Stimulated activated CD8-positive, alpha-beta memory T cell treated with anti-CD3 and anti-CD28 coated beads, Interleukin-15, amount 100 ng/mL, for 48 hours (primary cell): ENCODE results near the gene ZNF277.

Experiments
- DNase-seq, 2 donors: peaks; one replicate each; pipeline ENCODE4 v3.0.0-alpha.2; 2020; ENCODE audit warnings: low read depth in 2 of 2

The ZNF277 gene, protein sequence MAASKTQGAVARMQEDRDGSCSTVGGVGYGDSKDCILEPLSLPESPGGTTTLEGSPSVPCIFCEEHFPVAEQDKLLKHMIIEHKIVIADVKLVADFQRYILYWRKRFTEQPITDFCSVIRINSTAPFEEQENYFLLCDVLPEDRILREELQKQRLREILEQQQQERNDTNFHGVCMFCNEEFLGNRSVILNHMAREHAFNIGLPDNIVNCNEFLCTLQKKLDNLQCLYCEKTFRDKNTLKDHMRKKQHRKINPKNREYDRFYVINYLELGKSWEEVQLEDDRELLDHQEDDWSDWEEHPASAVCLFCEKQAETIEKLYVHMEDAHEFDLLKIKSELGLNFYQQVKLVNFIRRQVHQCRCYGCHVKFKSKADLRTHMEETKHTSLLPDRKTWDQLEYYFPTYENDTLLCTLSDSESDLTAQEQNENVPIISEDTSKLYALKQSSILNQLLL

DNA sequence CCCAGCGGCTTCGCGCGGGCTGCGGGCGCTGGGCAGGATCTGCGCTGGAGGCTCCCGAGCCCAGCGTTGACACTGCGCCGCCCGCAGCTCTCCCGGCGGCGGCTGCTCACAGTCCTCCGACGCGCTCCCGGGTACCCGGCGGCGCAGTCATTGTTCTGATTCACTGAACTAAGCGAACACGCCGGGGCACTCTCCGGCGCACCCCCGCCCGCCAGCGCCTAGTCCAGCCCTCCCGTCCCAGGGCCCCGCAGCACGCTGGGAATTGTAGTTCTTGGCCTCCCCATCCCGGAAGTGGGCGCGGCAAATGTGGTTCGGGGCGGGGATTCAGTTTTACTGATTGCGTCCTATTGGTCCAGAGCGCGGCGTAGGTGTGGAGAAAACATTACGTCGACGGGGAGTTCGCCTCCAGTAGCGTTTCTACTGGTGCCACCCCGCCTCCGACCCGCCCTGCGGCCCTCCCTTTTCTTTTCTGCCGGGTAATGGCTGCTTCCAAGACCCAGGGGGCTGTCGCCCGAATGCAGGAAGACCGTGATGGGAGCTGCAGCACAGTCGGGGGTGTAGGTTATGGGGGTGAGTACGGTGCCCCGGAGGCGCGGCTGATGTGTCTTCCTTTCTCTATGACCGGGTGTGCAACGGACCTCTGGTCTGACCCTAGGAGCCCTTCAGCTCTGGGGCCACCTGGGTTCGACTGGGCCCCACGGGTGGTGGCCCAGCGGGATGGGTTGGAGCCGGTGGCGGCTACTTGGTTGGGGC lies at the start of gene ZNF277, which contains the start of gene DOCK4:
TSS of gene ZNF277 (plus strand) at position 458 of the 753 bp plus-strand sequence. CDS start at position 480, 22 bp downstream.
TSS of gene DOCK4 (minus strand) at position 162 of the 753 bp plus-strand sequence. CDS start 261 bp downstream, outside the sequence.
- DNase-seq, result peak; percentile 96 to 97

DNA sequence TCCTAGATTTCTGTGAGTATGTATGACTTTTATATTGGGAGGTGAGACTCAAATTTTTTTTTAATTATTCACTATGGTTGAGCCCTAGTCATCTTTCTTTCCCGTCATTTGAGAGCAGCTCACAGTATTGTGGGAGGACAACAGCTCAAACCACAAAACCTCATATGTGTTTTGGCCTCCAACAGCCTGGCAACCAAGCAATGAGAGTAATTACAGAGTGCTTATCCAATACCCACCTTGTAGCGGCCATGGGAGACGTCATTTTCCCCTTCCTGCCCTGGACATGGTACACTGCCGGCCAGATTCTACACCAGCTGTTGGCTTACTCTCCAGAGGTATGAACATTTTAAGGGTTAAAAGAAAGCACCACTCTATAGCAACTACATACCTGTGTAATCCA lies 49.4 kb upstream of the ZNF277 start:
- DNase-seq, result no peak

DNA sequence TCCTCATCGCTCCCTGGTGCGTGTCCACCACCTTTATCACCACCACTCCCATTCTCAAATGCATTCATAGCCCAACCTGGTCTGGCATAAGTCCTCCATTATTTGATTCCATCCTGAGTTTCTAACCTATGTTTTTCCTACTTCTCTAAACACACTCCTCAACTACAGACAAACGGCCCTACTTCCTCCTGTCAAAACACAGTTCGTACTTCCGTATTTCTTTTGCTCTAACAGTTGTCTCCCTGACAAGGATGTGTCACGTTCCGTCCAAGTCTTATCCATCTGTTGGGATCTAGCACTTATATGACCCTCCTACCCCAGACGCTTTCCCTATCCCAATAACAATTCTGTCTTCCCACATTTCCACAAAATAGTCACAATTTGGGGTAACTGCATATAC lies 47.1 kb upstream of the ZNF277 start:
- no peak for DNase-seq

DNA sequence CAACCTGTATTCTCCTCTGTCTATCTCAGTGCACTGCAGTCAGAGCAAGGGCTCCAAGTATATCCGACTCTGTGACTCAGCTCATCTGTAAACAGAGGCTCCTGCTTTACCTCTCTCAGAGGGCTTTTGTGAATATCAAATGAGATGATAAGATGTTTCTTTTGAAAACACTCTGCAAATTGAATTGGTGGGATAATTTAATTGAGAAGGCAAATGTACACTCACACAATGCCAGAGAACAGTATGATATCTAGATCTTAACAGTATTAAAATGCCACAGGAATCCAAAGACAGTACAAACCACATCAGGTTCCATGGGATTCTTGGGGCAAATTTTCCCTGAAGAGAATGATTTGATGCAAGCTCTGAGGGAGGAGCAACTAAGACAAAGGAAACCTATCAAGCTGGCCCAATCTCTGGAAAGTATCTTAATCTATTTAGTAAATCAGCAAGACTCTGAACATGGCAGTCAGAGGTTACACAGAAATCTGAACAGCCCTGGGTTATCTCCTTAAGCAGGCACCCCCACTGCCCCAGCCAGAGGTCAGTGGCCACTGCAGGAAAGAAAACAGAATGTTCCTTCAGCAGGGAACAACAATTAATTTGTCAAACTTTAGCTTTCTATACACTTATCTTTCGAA lies 46.2 kb upstream of the ZNF277 start:
- DNase-seq, result no peak

DNA sequence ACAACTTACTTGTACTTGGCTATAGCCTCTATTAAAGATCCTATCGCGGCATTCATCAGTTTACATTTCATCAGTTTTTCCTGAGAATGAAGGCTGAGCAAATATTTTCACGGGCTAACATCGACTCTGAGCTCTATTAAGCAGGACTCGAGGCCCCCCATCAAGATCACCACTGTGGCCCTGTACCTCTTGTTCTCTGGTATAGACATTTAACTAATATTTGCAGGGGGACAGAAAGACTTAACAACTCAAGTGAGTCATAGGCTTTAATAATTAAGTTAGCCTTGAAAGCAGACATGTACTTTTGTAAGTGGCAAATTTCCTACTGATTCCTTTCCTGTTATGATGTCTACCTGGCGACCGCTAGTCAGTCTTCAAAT lies 45.7 kb upstream of the ZNF277 start:
- no peak for DNase-seq

DNA sequence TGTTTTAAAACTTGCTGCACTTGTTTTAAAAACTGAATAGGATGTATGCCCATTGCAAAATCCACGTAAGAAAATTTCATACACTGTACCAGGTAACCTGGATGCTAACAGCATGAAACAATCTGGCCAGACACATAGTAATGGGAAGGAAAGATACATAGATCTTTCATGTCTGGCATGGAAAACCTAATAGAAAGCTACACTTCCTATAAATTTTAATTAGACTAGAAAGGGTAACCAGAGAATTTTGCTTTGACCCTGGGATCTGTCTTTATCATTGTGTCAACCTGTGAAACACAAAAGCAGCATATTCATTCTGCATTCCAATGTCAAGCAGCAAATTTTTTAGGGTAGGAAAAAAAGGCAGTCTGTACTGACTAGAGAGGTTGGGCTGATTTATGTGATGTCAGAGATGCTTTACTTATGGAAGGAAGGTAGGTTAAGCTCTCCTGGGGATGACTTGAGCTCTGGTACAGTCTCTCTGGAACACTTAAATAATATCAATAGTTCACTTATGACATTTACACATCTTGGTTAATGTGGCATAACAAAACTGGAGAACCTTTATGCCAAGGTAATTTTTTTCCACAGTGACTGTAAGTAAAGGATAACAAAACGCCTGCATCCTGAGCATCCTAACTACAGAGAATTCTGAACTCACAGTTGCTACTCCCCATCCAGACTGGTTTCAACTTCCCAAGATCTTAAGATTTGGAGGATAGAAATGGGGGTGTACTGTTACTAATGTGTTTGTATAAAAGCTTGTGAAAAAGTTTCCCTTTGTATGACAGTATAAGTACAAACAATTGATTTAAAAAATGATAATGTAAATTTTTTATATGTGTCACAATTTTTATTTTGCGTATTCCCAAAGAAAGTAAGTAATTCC lies 45.0 kb upstream of the ZNF277 start:
- DNase-seq, result no peak

DNA sequence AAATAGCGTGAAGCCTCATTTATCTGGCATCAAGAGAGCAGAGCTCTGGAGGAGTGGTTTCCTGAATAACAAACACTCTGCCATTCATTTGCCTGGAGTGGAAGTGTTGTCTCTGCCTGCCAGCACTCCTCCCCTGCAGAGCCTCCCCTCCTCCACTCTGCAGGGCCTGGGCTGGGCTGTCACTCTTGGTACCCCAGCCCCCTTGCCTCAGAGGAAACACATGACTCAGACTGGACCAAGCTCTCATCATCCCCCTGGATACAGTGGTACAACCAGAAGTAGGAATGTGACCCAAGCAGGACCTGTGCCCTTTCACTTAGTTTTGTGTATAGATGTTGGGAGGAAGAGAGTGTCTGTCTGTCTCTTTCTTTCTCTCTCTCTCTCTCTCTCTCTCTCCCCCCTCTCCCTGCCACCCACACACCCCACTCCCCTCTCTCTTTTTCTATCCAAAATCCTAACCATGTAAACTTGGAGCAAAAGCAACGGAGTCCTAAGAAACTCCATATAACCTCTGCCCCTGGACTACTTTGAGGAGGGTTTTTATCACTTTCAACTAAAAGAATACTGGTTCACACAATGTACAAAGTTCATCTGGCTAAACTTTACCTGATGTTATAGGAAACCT lies 44.2 kb upstream of the ZNF277 start:
- no peak for DNase-seq

DNA sequence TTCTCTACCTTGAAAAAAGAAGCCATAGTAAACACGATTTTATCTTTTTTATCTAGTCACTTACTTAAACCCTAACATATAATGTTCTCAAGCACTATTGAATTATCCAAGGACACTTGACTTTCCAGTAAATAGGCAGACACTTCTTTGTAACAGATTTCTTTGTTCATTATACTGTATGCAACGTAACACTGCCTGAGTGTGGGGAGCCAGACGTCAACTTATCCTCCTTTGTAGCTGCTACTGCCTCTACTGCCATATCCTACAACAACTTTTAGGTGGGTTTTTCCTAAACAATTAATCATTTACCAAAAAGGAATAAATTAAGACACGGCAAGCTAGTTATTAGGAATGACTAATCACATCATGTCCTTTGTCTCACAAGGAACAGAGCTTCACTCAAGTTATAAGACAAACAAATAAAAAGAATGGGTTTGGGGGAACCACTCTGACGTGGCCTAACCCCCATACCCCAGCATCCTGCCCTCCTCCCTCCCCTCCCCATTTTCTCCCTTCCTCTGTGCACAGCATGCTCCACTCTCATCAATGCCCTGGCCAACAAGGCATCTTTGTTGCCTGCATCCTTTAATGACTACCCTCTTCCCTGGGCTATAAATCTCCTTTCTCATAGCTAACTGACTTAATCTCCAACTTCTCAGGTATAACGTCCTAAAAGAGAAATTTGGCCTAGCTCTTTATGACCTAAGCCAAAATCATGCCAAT lies 43.5 kb upstream of the ZNF277 start:
- no peak for DNase-seq

DNA sequence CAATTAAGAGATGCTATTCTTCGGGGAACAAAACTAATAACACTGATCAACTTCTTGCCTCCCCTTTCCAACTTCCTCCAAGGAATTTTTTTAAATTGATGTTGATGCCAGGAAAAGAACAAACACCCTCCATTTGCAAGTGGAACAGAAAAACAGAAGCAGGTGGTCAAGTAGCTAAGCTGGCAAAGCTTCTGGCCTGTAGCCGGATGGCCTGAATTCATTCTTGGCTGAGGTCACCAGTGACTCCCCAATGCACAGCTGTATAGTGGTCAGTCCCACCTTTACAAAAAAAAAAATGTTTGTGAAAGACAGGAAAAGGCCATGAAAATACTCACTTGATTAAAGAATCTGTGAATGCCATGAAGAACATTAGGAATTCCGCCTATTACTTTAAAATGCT lies 39.3 kb upstream of the ZNF277 start:
- no peak for DNase-seq

DNA sequence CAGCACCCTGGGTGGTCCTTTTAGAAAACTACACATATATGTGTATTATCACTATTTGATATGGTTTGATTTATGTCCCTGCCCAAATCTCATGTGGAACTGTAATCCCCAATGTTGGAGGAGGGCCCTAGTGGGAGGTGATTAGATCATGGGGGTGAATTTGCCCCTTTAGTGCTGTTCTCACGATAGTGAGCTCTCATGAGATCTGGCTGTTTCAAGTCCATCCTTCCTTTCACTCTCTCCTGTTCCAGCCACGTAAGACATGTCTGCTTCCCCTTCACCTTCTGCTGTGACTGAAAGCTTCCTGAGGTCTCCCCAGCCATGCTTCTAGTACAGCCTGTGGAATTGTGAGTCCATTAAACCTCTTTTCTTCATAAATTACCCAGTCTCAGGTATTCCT lies 37.6 kb upstream of the ZNF277 start:
- DNase-seq, result no peak

DNA sequence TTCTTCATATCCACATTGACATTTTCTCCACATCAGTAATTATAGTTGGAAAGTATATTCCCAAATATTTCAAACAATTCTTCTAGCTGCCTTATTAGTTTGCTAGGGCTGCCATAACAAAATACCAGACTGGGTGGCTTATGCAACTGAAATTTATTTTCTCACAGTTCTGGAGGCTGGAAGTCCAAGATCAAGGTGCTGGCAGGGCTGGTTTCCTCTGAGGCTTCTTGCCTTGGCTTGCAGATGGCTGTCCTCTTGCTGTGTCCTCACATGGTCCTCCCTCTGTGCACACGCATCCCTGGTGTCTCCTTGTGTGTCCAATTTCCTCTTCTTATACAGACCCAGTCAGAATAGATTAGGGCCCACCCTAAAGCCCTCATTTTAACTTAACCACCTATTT lies 34.8 kb upstream of the ZNF277 start:
- no peak for DNase-seq

DNA sequence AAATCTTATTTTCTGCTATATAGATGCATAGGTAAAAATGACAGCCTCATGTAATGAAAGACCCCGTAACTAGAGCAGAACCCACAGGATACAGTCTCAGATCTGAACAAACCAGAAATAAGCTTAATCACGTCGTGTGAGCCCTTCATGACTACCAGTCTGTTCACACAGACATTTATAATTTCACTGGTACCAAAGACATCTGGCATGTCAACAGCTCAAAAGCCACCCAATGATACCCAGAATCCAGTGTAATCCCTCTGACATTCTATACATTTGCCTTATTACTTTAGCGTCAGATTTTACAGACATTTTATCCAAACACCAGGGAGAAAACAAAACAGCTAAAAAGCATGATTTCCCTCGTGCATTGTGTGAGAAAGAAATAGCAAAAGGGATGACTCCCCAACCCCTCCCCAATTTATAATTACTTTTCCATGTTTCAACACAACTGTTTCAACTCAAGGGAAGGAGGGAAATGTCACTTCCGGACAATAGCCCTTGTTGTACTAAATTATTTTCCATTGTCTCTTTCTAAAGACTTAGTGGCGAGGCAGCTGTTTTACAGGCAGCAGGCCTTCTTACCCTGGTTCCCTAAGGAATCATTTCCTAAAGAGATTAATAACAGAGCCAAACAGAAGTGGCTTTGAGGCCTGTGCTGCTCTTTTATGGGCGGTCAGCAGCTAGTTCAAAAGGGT lies 33.5 kb upstream of the ZNF277 start:
- no peak for DNase-seq

DNA sequence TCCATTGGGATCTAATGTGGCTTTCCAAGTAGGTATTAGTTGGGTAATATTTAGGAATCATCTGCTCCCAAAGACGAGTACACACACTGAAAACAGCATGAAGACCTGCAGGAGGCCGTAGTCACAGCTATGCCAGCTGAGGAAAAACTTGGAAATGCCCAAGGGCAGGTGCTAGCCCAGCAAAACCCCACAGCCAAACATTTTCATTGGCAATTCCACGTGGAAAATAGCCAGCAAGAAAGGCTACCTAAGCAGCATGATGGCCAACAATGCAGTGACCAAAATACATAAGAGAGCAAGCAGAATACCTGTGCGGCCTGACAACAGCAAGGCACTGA lies 33.0 kb upstream of the ZNF277 start:
- DNase-seq, result no peak

DNA sequence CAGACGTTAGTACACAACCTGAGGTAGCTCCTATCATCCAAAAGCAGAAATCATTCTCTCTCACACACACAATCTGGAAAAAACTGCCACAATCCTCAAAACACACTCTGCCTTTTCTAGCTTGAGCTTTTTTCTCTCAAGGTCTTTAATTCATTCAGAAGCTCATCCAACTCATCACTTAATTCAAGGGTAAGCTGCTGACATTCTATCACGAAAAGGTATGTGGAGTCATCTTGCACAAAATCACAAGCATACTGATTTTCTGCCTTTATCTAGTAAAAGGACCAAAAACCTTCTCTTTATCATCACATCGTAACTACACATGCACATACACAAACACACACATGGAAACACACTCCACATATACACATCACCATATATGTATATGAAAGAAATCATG lies 32.3 kb upstream of the ZNF277 start:
- no peak for DNase-seq

DNA sequence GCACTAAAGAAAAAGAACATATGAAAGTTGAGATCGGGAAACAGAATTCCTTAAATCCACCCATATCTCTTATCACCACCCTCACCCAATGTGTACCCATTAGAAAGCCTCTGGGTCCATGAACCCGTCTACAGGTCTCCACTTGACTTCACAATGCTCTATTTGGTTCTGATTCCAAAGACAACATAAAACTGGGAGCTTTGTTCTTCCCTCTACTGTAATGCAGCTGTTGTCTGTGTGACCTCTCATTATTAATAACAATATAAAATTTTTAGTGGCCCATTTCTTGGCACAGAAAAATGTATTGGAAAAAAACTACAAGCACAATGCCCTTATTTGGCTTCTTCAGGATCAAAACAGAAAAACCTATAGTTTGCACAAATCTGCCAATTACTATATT lies 30.3 kb upstream of the ZNF277 start:
- no peak for DNase-seq

DNA sequence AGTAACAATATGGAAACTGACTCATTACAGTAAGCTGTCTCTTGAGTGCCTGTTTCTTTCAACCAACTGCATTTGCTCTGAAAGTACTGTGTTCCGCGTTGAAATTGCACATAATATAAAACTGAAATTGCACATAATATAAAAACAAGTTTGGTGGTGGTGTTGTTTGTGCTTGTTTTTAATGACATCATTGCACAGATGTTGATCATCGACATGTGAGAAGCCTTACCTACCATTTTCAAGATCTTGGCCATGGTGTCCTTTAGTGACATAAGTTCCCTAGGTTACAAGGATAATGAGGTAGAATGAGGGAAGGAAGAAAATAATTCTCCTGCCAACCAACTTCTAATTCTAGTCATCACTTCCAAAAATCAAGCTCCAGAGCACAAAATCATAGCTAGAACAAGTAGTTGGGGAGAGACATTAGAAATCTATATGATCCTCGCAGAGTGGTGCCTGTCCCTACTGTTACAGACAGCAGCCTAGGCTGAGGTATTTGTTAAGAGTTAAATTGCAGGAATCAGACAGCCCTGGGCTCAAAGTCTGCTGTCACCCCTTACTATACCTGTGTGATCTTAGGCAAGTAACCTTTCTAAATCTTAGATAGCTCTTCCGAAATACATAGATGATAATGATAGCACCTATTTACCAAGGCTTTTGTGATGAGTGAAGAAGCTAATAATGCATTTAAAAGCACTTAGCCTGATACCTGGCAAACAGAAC lies 29.6 kb upstream of the ZNF277 start:
- no peak for DNase-seq

DNA sequence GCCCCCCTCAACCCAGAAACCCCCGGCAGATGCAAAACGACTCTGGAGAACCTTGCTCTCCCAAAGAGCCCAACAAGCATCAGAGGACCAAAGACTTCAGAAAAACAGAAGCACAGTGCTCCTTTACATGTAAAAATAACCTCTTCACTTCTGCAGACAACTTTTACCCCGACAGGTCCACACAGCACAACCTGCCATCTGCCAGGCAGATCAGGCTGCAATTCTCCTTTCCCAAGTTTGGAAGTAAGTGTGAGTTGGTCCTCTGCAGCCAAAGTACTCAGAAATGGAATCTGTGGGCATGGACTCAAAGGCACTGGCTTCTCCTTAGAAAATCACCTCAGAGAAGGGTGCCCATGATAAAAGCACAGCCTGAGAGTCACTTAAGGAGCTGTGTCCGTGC lies 26.3 kb upstream of the ZNF277 start:
- DNase-seq, result no peak

DNA sequence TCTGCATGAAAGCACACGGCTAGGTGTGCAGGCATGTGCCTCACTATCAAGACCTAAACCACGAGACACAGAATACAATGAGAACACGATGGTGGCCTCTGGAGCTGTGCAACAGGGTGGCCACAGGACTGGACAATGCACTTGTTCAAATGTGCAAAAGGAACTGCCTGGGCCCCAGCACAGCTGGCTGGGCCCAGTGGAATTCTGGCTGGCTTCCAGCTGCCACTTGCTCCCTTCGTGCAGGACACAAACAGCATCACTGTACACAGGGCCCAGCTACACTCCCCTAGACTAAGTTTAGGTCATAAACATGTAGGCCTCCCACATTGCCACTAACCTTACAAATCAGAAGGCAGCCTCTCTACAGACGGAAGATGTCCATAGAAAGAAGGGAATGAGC lies 23.7 kb upstream of the ZNF277 start:
- no peak for DNase-seq

DNA sequence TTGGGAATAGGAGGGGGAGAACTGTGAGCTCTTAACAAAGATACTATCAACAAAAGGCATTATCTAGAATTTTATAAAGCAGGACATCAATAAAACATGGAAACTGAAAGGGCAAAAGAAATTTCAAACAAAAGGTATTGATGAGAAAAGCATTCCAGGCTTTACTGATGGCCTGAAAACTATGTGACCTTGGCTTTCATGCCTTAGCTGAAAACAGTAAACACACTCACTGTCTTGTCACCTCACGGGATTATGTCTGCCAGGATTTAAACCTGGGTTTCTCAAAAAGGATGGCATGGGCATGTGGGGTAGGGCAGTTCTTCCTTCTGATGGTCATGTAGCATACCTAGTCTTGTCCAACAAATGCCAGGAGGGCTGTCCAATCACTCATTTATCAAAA lies 23.2 kb upstream of the ZNF277 start:
- no peak for DNase-seq
